Measurements from ENCODE around the gene RFXAP.
"Not testable (repeated sequence)": the region's sequence is repeated elsewhere in the genome, so short reads cannot be mapped to it uniquely, and the experiment has no call there.

Gene RFXAP

GRCh38 chr13:36818804-36819738 is at the start of gene RFXAP:
Gene RFXAP (plus strand): TSS chr13:36819222. CDS start chr13:36819358, 136 bp downstream.
- DNase-seq: peak; percentile 85 to 87

GRCh38 chr13:36769545-36769944 is 49.5 kb upstream of the RFXAP start:
- DNase-seq: no peak

GRCh38 chr13:36770741-36771140 is 48.3 kb upstream of the RFXAP start:
- no peak for DNase-seq

GRCh38 chr13:36772853-36773252 is 46.2 kb upstream of the RFXAP start:
- DNase-seq: no peak

GRCh38 chr13:36774931-36775330 is 44.1 kb upstream of the RFXAP start:
- no peak for DNase-seq

- no peak for DNase-seq
These were observed 42.8 kb upstream of the RFXAP start for GRCh38 chr13:36776175-36776574.

GRCh38 chr13:36778083-36778671 is 40.8 kb upstream of the RFXAP start:
- no peak for DNase-seq

- DNase-seq: no peak
These were observed 35.1 kb upstream of the RFXAP start for GRCh38 chr13:36783890-36784289.

- DNase-seq: not testable (repeated sequence)
These were observed 32.8 kb upstream of the RFXAP start for GRCh38 chr13:36786175-36786574.

- no peak for DNase-seq
These were observed 31.8 kb upstream of the RFXAP start for GRCh38 chr13:36787181-36787580.

- DNase-seq: no peak
These were observed 30.7 kb upstream of the RFXAP start for GRCh38 chr13:36788276-36788675.

GRCh38 chr13:36789061-36789460 is 30.0 kb upstream of the RFXAP start:
- DNase-seq: no peak

GRCh38 chr13:36789730-36790129 is 29.3 kb upstream of the RFXAP start:
- no peak for DNase-seq

- no peak for DNase-seq
These were observed 24.3 kb upstream of the RFXAP start for GRCh38 chr13:36794706-36795105.

- DNase-seq: no peak
These were observed 23.6 kb upstream of the RFXAP start for GRCh38 chr13:36795463-36795862.

- DNase-seq: no peak
These were observed 23.0 kb upstream of the RFXAP start for GRCh38 chr13:36796052-36796451.

- DNase-seq: no peak
These were observed 18.0 kb upstream of the RFXAP start for GRCh38 chr13:36801035-36801434.

GRCh38 chr13:36804588-36804987 is 14.4 kb upstream of the RFXAP start:
- no peak for DNase-seq

- no peak for DNase-seq
These were observed 12.9 kb upstream of the RFXAP start for GRCh38 chr13:36806102-36806501.

- no peak for DNase-seq
These were observed 11.4 kb upstream of the RFXAP start for GRCh38 chr13:36807616-36808015.

GRCh38 chr13:36813225-36813624 is 5.8 kb upstream of the RFXAP start:
- no peak for DNase-seq

GRCh38 chr13:36814465-36814864 is 4.6 kb upstream of the RFXAP start:
- no peak for DNase-seq

- DNase-seq: no peak
These were observed 4.0 kb upstream of the RFXAP start for GRCh38 chr13:36815062-36815461.

Data from activated CD4-positive, alpha-beta T cell treated with anti-CD3 and anti-CD28 coated beads, Interleukin-2, amount 50 U/mL, for 4 hours (primary cell).